ENCODE measurements around the gene AICDA.

The AICDA gene

GRCh38 chr12:8554451-8555195, 58.0 kb downstream of the AICDA start:
- peak; percentile 16 for DNase-seq (ENCODE audit: low spot score)

GRCh38 chr12:8553088-8553627, 59.5 kb downstream of the AICDA start:
- no peak for DNase-seq (ENCODE audit: low spot score)
